ENCODE measurements around the gene KCNQ5. TPM values are rescaled to one million over a fixed set of nuclear protein-coding genes. Genes with fewer than 3 reads are reported as not detected.

KCNQ5 gene
- total RNA-seq, 1 donor from 2014 or later = 0.08 TPM

- Mint-ChIP-seq H3K9me3 (ENCODE audit: unreplicated experiment) (no peaks in the 10 kb centered on the region), H3K4me1 (ENCODE audit: unreplicated experiment) (no peaks in the 10 kb centered on the region), H3K27me3 (ENCODE audit: unreplicated experiment) (no peaks in the 10 kb centered on the region), H3K27ac (ENCODE audit: unreplicated experiment) (no peak overlapping the region), H3K4me3 (ENCODE audit: unreplicated experiment) (no peak overlapping the region), H3K36me3 (ENCODE audit: low read depth, unreplicated experiment) (no peaks in the 10 kb centered on the region)
- no peak for TF ChIP-seq CTCF (IDR thresholded peaks at IDR 0.05; ENCODE audit: unreplicated experiment)
- DNase-seq (ENCODE audit: low spot score) = no peak
Measured at GRCh38 chr6:73076211-73076954, 454.5 kb downstream of the KCNQ5 start.

DNA sequence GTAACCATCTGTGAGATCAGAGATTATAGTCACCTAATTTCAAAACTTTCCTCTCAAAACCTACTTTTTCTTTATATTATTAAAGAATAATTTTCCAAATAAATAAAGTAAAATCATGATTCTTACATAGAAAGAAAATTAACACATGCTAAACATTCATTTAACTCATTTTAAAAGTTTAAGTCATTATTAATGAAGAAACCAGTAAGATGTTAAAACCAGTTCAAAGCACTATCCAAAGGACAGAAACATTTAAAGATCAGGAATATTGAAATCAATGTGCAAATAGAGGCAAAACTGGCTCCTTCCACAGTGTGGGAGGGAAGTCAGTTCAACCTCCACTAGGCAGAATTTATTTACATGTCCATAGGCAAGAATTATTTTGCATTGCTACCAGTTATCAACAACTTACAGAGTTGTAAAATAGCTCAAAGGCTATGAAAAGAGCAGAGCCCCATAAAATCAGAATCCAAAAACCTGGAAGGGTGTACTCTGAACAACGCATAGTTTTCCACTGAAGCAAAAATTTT is 456.5 kb downstream of the KCNQ5 start:
- H3K27me3 Mint-ChIP-seq (ENCODE audit: unreplicated experiment) = no peaks in the 10 kb centered on the region
- H3K36me3 Mint-ChIP-seq (ENCODE audit: low read depth, unreplicated experiment) = no peaks in the 10 kb centered on the region
- no peak overlapping the region for H3K27ac Mint-ChIP-seq (ENCODE audit: unreplicated experiment)
- DNase-seq (ENCODE audit: low spot score) = no peak
- no peaks in the 10 kb centered on the region for H3K9me3 Mint-ChIP-seq (ENCODE audit: unreplicated experiment)
- H3K4me1 Mint-ChIP-seq (ENCODE audit: unreplicated experiment) = no peaks in the 10 kb centered on the region
- H3K4me3 Mint-ChIP-seq (ENCODE audit: unreplicated experiment) = no peak overlapping the region
- TF ChIP-seq CTCF (IDR thresholded peaks at IDR 0.05; ENCODE audit: unreplicated experiment) = no peak

- DNase-seq (ENCODE audit: low spot score) = no peak
- H3K4me3 Mint-ChIP-seq (ENCODE audit: unreplicated experiment) = no peak overlapping the region
- H3K27me3 Mint-ChIP-seq (ENCODE audit: unreplicated experiment) = no peaks in the 10 kb centered on the region
- TF ChIP-seq CTCF (IDR thresholded peaks at IDR 0.05; ENCODE audit: unreplicated experiment) = no peak
- H3K4me1 Mint-ChIP-seq (ENCODE audit: unreplicated experiment) = no peaks in the 10 kb centered on the region
- H3K36me3 Mint-ChIP-seq (ENCODE audit: low read depth, unreplicated experiment) = no peaks in the 10 kb centered on the region
- no peaks in the 10 kb centered on the region for H3K9me3 Mint-ChIP-seq (ENCODE audit: unreplicated experiment)
- H3K27ac Mint-ChIP-seq (ENCODE audit: unreplicated experiment) = no peak overlapping the region
Measured at GRCh38 chr6:73078908-73079610, 457.2 kb downstream of the KCNQ5 start.

DNA sequence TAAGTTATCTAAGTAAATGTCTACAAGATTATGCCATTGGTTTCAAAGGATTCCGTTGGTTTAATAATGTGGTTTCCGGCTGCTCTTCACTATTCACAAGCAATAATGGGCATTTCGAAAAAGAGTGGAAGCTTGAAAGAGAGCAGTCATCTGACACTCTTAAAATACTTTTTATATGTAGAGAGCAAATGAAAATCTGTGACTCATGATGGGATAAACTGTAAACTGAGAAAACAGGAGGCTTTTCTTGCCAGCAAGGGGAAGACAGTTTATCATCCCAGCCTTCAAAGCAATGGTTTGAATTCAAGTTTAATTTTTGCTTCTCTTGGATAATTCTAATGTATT is 457.7 kb downstream of the KCNQ5 start:
- no peaks in the 10 kb centered on the region for H3K27me3 Mint-ChIP-seq (ENCODE audit: unreplicated experiment)
- TF ChIP-seq CTCF (IDR thresholded peaks at IDR 0.05; ENCODE audit: unreplicated experiment) = no peak
- no peaks in the 10 kb centered on the region for H3K4me1 Mint-ChIP-seq (ENCODE audit: unreplicated experiment)
- no peaks in the 10 kb centered on the region for H3K36me3 Mint-ChIP-seq (ENCODE audit: low read depth, unreplicated experiment)
- no peak overlapping the region for H3K4me3 Mint-ChIP-seq (ENCODE audit: unreplicated experiment)
- DNase-seq (ENCODE audit: low spot score) = no peak
- H3K9me3 Mint-ChIP-seq (ENCODE audit: unreplicated experiment) = no peaks in the 10 kb centered on the region
- H3K27ac Mint-ChIP-seq (ENCODE audit: unreplicated experiment) = no peak overlapping the region

DNA sequence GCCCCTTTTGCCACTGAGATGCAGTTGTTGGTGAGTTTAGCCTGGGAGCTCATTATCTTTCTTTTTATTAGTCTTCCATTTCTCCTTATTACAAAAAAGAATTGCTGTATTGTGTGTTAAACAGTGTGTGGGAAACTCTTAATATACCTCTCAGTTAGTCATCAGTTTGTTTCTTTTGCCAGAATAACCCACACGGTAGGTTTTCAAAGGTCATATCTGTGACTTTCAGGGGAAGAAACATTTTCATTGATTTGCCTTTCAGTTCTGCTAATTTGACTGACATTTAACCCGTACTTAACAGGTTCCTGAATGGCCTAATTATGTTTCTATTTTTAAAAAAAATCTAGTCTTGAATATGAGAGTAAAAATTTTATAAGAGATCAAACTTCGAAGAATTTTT is 458.1 kb downstream of the KCNQ5 start:
- TF ChIP-seq CTCF (IDR thresholded peaks at IDR 0.05; ENCODE audit: unreplicated experiment) = no peak
- Mint-ChIP-seq H3K27ac (ENCODE audit: unreplicated experiment) (no peak overlapping the region), H3K9me3 (ENCODE audit: unreplicated experiment) (no peaks in the 10 kb centered on the region), H3K4me3 (ENCODE audit: unreplicated experiment) (no peak overlapping the region), H3K27me3 (ENCODE audit: unreplicated experiment) (no peaks in the 10 kb centered on the region), H3K36me3 (ENCODE audit: low read depth, unreplicated experiment) (no peaks in the 10 kb centered on the region), H3K4me1 (ENCODE audit: unreplicated experiment) (no peaks in the 10 kb centered on the region)
- DNase-seq (ENCODE audit: low spot score) = no peak

Measured in endothelial cell (in vitro differentiated cells).